H1 (cell line): ENCODE data around the gene GPC3. TPM values are rescaled to one million over a fixed set of nuclear protein-coding genes. Genes with fewer than 3 reads are reported as not detected.

Source experiments
- CTCF ChIA-PET: fragments of 300-600 bp; sonication (Branson Sonifier 250); formaldehyde crosslinking; loops from one replicate; lab custom pipeline; 2021; ENCODE audit not compliant: partially characterized antibody; lab: Charles Lee
- POLR2A ChIA-PET: fragments of 300-600 bp; sonication (Branson Sonifier 250); formaldehyde crosslinking; loops from one replicate; lab custom pipeline; 2021; ENCODE audit warnings: inconsistent platforms; ENCODE audit not compliant: partially characterized antibody; lab: Charles Lee
- DNase-seq, 2 experiments: peaks; one replicate each; pipeline versions ENCODE4 v3.0.0 to v3.0.0-alpha.2; 2010 to 2022; ENCODE audit warnings: low spot score in 2 of 2, low read depth in 1 of 2, mixed read lengths in 1 of 2
- FAIRE-seq: peaks from 2 replicates; lab custom pipeline; 2011; peaks lifted over from hg19 to GRCh38; lab: Jason Lieb, UNC
- H2AFZ ChIP-seq: 2 replicates; pipeline ENCODE4 v1.8.1; 2012; ENCODE audit warnings: low read length, inconsistent platforms
- H2AK5ac ChIP-seq: 2 replicates; pipeline ENCODE4 v1.6.1; 2013; ENCODE audit warnings: low read depth, low read length
- H2BK120ac ChIP-seq: replicated peaks from 2 replicates; pipeline ENCODE3; 2013; ENCODE audit warnings: low read depth, low read length, inconsistent platforms
- H2BK12ac ChIP-seq: 2 replicates; pipeline ENCODE4 v1.6.1; 2013; ENCODE audit warnings: low read depth, low read length
- H2BK15ac ChIP-seq: 2 replicates; pipeline ENCODE4 v1.6.1; 2013; ENCODE audit warnings: low read length
- H2BK20ac ChIP-seq: 2 replicates; pipeline ENCODE4 v1.6.1; 2013; ENCODE audit warnings: low read length
- H2BK5ac ChIP-seq: 2 replicates; pipeline ENCODE4 v1.6.1; 2013; ENCODE audit warnings: low read depth, low read length
- H3K14ac ChIP-seq: 2 replicates; pipeline ENCODE4 v1.6.1; 2013; ENCODE audit warnings: inconsistent platforms; ENCODE audit not compliant: insufficient read length
- H3K18ac ChIP-seq: 2 replicates; pipeline ENCODE4 v1.6.1; 2013; ENCODE audit warnings: low read length; ENCODE audit errors: extremely low read depth
- H3K23ac ChIP-seq: 2 replicates; pipeline ENCODE4 v1.6.1; 2013; ENCODE audit warnings: inconsistent platforms; ENCODE audit not compliant: insufficient read length
- H3K23me2 ChIP-seq: 2 replicates; pipeline ENCODE4 v1.6.1; 2013; ENCODE audit warnings: low read depth, low read length
- H3K27ac ChIP-seq: 2 replicates; pipeline ENCODE4 v1.6.1; 2011; ENCODE audit warnings: low read depth, low read length, inconsistent platforms
- H3K27me3 ChIP-seq, 4 experiments: replicated peaks in 1 of 4; 1 replicate in 1 of 4; 2 replicates in 3 of 4; pipeline versions ENCODE4 v1.6.1 to v1.8.1; 2011 to 2013; ENCODE audit warnings: low read length in 3 of 4, mild to moderate bottlenecking in 3 of 4, inconsistent platforms in 2 of 4, mixed read lengths in 2 of 4, moderate library complexity in 1 of 4; ENCODE audit not compliant: control insufficient read depth in 3 of 4, insufficient read depth in 3 of 4; ENCODE audit errors: extremely low read depth in 1 of 4
- H3K36me3 ChIP-seq, 4 experiments: 2 replicates each; pipeline versions ENCODE4 v1.6.1 to v1.8.1; 2011 to 2013; ENCODE audit warnings: mild to moderate bottlenecking in 4 of 4, low read length in 3 of 4, moderate library complexity in 2 of 4, control low read depth in 1 of 4, inconsistent platforms in 1 of 4; ENCODE audit not compliant: insufficient read depth in 4 of 4, control insufficient read depth in 2 of 4
- H3K4ac ChIP-seq: replicated peaks from 2 replicates; pipeline ENCODE3; 2013; ENCODE audit warnings: low read length, low read depth, mixed read lengths, inconsistent platforms; ENCODE audit not compliant: insufficient read length
- H3K4me1 ChIP-seq, 4 experiments: replicated peaks in 1 of 4; 1 replicate in 1 of 4; 2 replicates in 3 of 4; pipeline versions ENCODE4 v1.6.1 to v1.8.1; 2011 to 2013; ENCODE audit warnings: low read length in 3 of 4, inconsistent platforms in 2 of 4, mixed read lengths in 1 of 4; ENCODE audit not compliant: insufficient read depth in 4 of 4, control insufficient read depth in 3 of 4
- H3K4me2 ChIP-seq, 2 experiments: 2 replicates each; pipeline versions ENCODE4 v1.6.1 to v1.8.1; 2011 to 2013; ENCODE audit warnings: low read depth in 2 of 2, low read length in 2 of 2, control low read depth in 1 of 2, inconsistent platforms in 1 of 2, mild to moderate bottlenecking in 1 of 2; ENCODE audit not compliant: insufficient read depth in 1 of 2
- H3K4me3 ChIP-seq, 4 experiments: fragments of 200-600, 300-600 bp in 1 of 4; sonication (generic), shearing (Covaris generic), sonication (Bioruptor Twin) in 1 of 4; 2 replicates each; pipeline versions ENCODE4 v1.5.1 to v1.8.1; 2011 to 2016; ENCODE audit warnings: low read length in 4 of 4, low read depth in 3 of 4, control low read depth in 2 of 4, inconsistent platforms in 2 of 4, mild to moderate bottlenecking in 2 of 4, mixed read lengths in 1 of 4, moderate library complexity in 1 of 4; ENCODE audit not compliant: insufficient read depth in 2 of 4; ENCODE audit errors: extremely low read depth in 1 of 4
- H3K56ac ChIP-seq: replicated peaks from 2 replicates; pipeline ENCODE3; 2013; ENCODE audit warnings: low read depth, mild to moderate bottlenecking, mixed read lengths, low read length, inconsistent platforms; ENCODE audit not compliant: insufficient read length
- H3K79me1 ChIP-seq: 2 replicates; pipeline ENCODE4 v1.6.1; 2013; ENCODE audit warnings: low read depth, low read length, control low read depth
- H3K79me2 ChIP-seq, 2 experiments: 2 replicates each; pipeline versions ENCODE4 v1.6.1 to v1.8.1; 2012 to 2013; ENCODE audit warnings: low read length in 2 of 2, mild to moderate bottlenecking in 2 of 2, inconsistent platforms in 1 of 2; ENCODE audit not compliant: insufficient read depth in 2 of 2, control insufficient read depth in 1 of 2
- H3K9ac ChIP-seq, 4 experiments: replicated peaks in 1 of 4; 1 replicate in 1 of 4; 2 replicates in 3 of 4; pipeline versions ENCODE4 v1.6.1 to v1.8.1; 2011 to 2013; ENCODE audit warnings: low read depth in 3 of 4, low read length in 3 of 4, control low read depth in 2 of 4, mild to moderate bottlenecking in 2 of 4, moderate library complexity in 2 of 4, inconsistent platforms in 1 of 4; ENCODE audit errors: extremely low read depth in 1 of 4
- H3K9me3 ChIP-seq, 2 experiments: 2 replicates each; pipeline versions ENCODE4 v1.6.1 to v1.8.1; 2012 to 2013; ENCODE audit warnings: mild to moderate bottlenecking in 2 of 2, moderate library complexity in 2 of 2, control low read depth in 1 of 2, inconsistent platforms in 1 of 2, low read depth in 1 of 2, low read length in 1 of 2, mixed read lengths in 1 of 2; ENCODE audit not compliant: insufficient read depth in 2 of 2
- H4K20me1 ChIP-seq, 2 experiments: replicated peaks in 1 of 2; 2 replicates each; pipeline versions ENCODE3 to v1.8.1; 2011 to 2013; ENCODE audit warnings: inconsistent platforms in 2 of 2, low read length in 2 of 2, mild to moderate bottlenecking in 1 of 2; ENCODE audit not compliant: insufficient read depth in 2 of 2, control insufficient read depth in 1 of 2
- H4K5ac ChIP-seq: 2 replicates; pipeline ENCODE4 v1.6.1; 2013; ENCODE audit warnings: low read length, low read depth, mixed read lengths, inconsistent platforms; ENCODE audit not compliant: insufficient read length
- H4K8ac ChIP-seq: 2 replicates; pipeline ENCODE4 v1.8.0; 2013; ENCODE audit warnings: mild to moderate bottlenecking, moderate library complexity, low read length, inconsistent platforms; ENCODE audit not compliant: insufficient read depth; ENCODE audit errors: extremely low read depth
- H4K91ac ChIP-seq: replicated peaks from 2 replicates; pipeline ENCODE3; 2013; ENCODE audit warnings: low read length, mixed read lengths, inconsistent platforms; ENCODE audit not compliant: insufficient read length
- CBX5 ChIP-seq: fragments of 300-800, 300-1000 bp; sonication (generic); IDR thresholded peaks from 2 replicates; pipeline ENCODE4 v1.7.1; 2016; ENCODE audit warnings: antibody characterized with exemption, low read length, low read depth
- CEBPB ChIP-seq: IDR thresholded peaks from 2 replicates; pipeline ENCODE4 v1.6.1; 2012; ENCODE audit warnings: low read depth, low read length
- CHD1 ChIP-seq: IDR thresholded peaks from 2 replicates; pipeline ENCODE4 v1.6.1; 2012; ENCODE audit warnings: low read depth, low read length, improper control_type of control experiment
- CHD2 ChIP-seq: IDR thresholded peaks from 2 replicates; pipeline ENCODE4 v1.6.1; 2012; ENCODE audit warnings: low read length, improper control_type of control experiment
- EZH2 ChIP-seq: fragments of 200-600 bp; sonication (generic); IDR thresholded peaks from 2 replicates; pipeline ENCODE4 v1.7.1; 2012; ENCODE audit warnings: low read depth, mild to moderate bottlenecking, moderate library complexity, low read length, inconsistent platforms; ENCODE audit not compliant: severe bottlenecking
- HDAC6 ChIP-seq: IDR thresholded peaks from one replicate; pipeline ENCODE4 v1.7.1; 2012; ENCODE audit warnings: low read depth, mild to moderate bottlenecking, inconsistent platforms, low read length, moderate library complexity
- NANOG ChIP-seq: IDR thresholded peaks from 2 replicates; pipeline ENCODE4 v1.6.1; 2011; ENCODE audit warnings: low read length, low read depth, mild to moderate bottlenecking, inconsistent platforms; ENCODE audit not compliant: insufficient read depth, poor library complexity, severe bottlenecking
- POLR2A ChIP-seq, 2 experiments: IDR thresholded peaks; 1 replicate in 1 of 2; 2 replicates in 1 of 2; pipeline ENCODE4 v1.6.1; 2011; ENCODE audit warnings: low read depth in 2 of 2, low read length in 2 of 2, mild to moderate bottlenecking in 2 of 2; ENCODE audit errors: control extremely low read depth in 1 of 2
- POLR2AphosphoS5 ChIP-seq: IDR thresholded peaks from 2 replicates; pipeline ENCODE4 v1.6.1; 2011; ENCODE audit warnings: low read depth, low read length
- POU5F1 ChIP-seq: IDR thresholded peaks from 2 replicates; pipeline ENCODE4 v1.6.1; 2011; ENCODE audit warnings: low read depth, mild to moderate bottlenecking, low read length, moderate library complexity
- RXRA ChIP-seq: IDR thresholded peaks from 2 replicates; pipeline ENCODE4 v1.6.1; 2011; ENCODE audit warnings: low read depth, mild to moderate bottlenecking, low read length, moderate library complexity; ENCODE audit not compliant: insufficient read depth
- SAP30 ChIP-seq: fragments of 300-600 bp; sonication (generic); IDR thresholded peaks from 2 replicates; pipeline ENCODE4 v1.7.1; 2012; ENCODE audit warnings: low read length, moderate library complexity, mild to moderate bottlenecking, inconsistent platforms; ENCODE audit not compliant: insufficient read depth, insufficient replicate concordance
- WGBS, 2 experiments: shearing (Covaris generic) in 1 of 2; methylation state at CpG; one replicate each; pipeline versions ENCODE4 v1.1.6 to v1.1.7; 2013 to 2015; ENCODE audit warnings: low lambda C conversion rate in 2 of 2, mixed read lengths in 2 of 2, inconsistent platforms in 1 of 2, low coverage in 1 of 2, missing lambda C conversion rate in 1 of 2; ENCODE audit not compliant: insufficient replicate concordance in 2 of 2, insufficient coverage in 1 of 2, insufficient read length in 1 of 2; ENCODE audit errors: extremely low coverage in 1 of 2, missing lambda C conversion rate in 1 of 2; 5-methylcytosine and 5-hydroxymethylcytosine counted together
- polyA plus RNA-seq, 7 experiments: library from polyadenylated mRNA; depleted of rRNA in 3 of 7; stranded (reverse) in 5 of 7; unstranded in 2 of 7; fragments of >200 nt in 5 of 7; fragments of 200-250 nt in 2 of 7; gene quantifications; 1 replicate in 5 of 7; 2 replicates in 1 of 7; 4 replicates in 1 of 7; pipeline versions ENCODE4 v1.2.1 to v1.2.3, GENCODE V29; 2011 to 2013; ENCODE audit warnings: missing spikeins in 2 of 7, mixed read lengths in 2 of 7
- total RNA-seq: library from RNA; stranded (reverse); fragmentation: NEBNext Ultra II Directional; extraction: Animal tissue kit (Norgen Biotek cat#: 25700); gene quantifications from 2 replicates; pipeline ENCODE4 v1.2.1, GENCODE V29; 2021
- TF ChIP-seq, protein P1 (sequence below), 3 experiments: IDR thresholded peaks; 1 replicate in 2 of 3; 2 replicates in 1 of 3; pipeline versions ENCODE4 v1.5.1 to v1.6.1; 2011; ENCODE audit warnings: low read length in 3 of 3, mild to moderate bottlenecking in 3 of 3, inconsistent platforms in 2 of 3, low read depth in 1 of 3, moderate library complexity in 1 of 3; ENCODE audit not compliant: insufficient read depth in 1 of 3; ENCODE audit errors: control extremely low read depth in 1 of 3

The GPC3 gene
- total and polyA plus RNA-seq, 2 of the 8 experiments (the other 6 are each of a cell fraction or from before 2014, with no cell fraction given), result 64.8 to 71.9 TPM

GRCh38 chrX:133859336-133859735, 126.1 kb downstream of the GPC3 start:
- no peak overlapping the region for H3K18ac ChIP-seq
- no peak overlapping the region for H3K23ac ChIP-seq
- H3K9me3 ChIP-seq, result no peaks in the 10 kb centered on the region
- H3K4ac ChIP-seq, result no peak overlapping the region
- H3K4me2 ChIP-seq, result no peak overlapping the region
- no peak overlapping the region for H3K9ac ChIP-seq
- H2BK15ac ChIP-seq, result no peak overlapping the region
- CTCF ChIA-PET, result no interaction called here
- no peak overlapping the region for H2BK20ac ChIP-seq
- no peaks in the 10 kb centered on the region for H4K20me1 ChIP-seq
- H3K14ac ChIP-seq, result no peak overlapping the region
- no peak overlapping the region for H4K8ac ChIP-seq
- no peaks in the 10 kb centered on the region for H3K79me2 ChIP-seq
- H2BK120ac ChIP-seq, result no peak overlapping the region
- H3K4me3 ChIP-seq, result no peak overlapping the region
- no peak overlapping the region for H4K91ac ChIP-seq
- H2AK5ac ChIP-seq, result no peak overlapping the region
- no peaks in the 10 kb centered on the region for H3K79me1 ChIP-seq
- H3K27ac ChIP-seq, result no peak overlapping the region
- FAIRE-seq (no peak), DNase-seq (no peak)
- no peaks in the 10 kb centered on the region for H3K27me3 ChIP-seq
- no peaks in the 10 kb centered on the region for H3K23me2 ChIP-seq
- H3K36me3 ChIP-seq, result no peaks in the 10 kb centered on the region; a peak in 1 of 8 replicates
- peaks cover 0 to 2% (median 0%) of the 10 kb centered on the region in 4 experiments; a peak in 2 of 7 replicates for H3K4me1 ChIP-seq
- no peak overlapping the region for H2BK12ac ChIP-seq
- no peak overlapping the region for H2BK5ac ChIP-seq
- WGBS, 2 experiments, result 88% methylated on average over 3 of the region's 3 CpGs; no CpG with 5 or more reads in 1 of the 2 experiments
- H3K56ac ChIP-seq, result no peak overlapping the region
- POLR2A ChIA-PET, result no interaction called here
- H2AFZ ChIP-seq, result no peak overlapping the region
- H4K5ac ChIP-seq, result no peak overlapping the region
- TF ChIP-seq CBX5 (no peak), CEBPB (no peak), CHD1 (no peak), POU5F1 (no peak), POLR2AphosphoS5 (no peak), POLR2A (IDR thresholded peaks at IDR 0.05; ENCODE audit: control extremely low read depth in 1 of 2, low read depth in 2 of 2, low read length in 2 of 2) (no peak), RXRA (no peak), CHD2 (no peak), SAP30 (no peak), NANOG (no peak), HDAC6 (no peak), EZH2 (no peak)
- TF ChIP-seq, protein P1, sequence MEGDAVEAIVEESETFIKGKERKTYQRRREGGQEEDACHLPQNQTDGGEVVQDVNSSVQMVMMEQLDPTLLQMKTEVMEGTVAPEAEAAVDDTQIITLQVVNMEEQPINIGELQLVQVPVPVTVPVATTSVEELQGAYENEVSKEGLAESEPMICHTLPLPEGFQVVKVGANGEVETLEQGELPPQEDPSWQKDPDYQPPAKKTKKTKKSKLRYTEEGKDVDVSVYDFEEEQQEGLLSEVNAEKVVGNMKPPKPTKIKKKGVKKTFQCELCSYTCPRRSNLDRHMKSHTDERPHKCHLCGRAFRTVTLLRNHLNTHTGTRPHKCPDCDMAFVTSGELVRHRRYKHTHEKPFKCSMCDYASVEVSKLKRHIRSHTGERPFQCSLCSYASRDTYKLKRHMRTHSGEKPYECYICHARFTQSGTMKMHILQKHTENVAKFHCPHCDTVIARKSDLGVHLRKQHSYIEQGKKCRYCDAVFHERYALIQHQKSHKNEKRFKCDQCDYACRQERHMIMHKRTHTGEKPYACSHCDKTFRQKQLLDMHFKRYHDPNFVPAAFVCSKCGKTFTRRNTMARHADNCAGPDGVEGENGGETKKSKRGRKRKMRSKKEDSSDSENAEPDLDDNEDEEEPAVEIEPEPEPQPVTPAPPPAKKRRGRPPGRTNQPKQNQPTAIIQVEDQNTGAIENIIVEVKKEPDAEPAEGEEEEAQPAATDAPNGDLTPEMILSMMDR (IDR thresholded peaks at IDR 0.05; ENCODE audit: control extremely low read depth in 1 of 3, insufficient read depth in 1 of 3, low read depth in 1 of 3, low read length in 3 of 3), result no peak
